NB4 (cell line): ENCODE measurements around the gene TLR4.

ENCODE experiments used
- DNase-seq: peaks from one replicate; pipeline ENCODE4 v3.0.0; 2010; ENCODE audit warnings: low read depth
- H3K4me3 ChIP-seq: one replicate; pipeline ENCODE4 v1.5.1; 2011; ENCODE audit warnings: mild to moderate bottlenecking, low read depth, low read length, moderate library complexity
- CTCF ChIP-seq: IDR thresholded peaks from one replicate; pipeline ENCODE4 v1.5.1; 2012; ENCODE audit warnings: low read depth, low read length
- MAX ChIP-seq: IDR thresholded peaks from 2 replicates; pipeline ENCODE4 v1.6.1; 2011; ENCODE audit warnings: low read depth, low read length
- MYC ChIP-seq: IDR thresholded peaks from 2 replicates; pipeline ENCODE4 v1.6.1; 2011; ENCODE audit warnings: low read depth, low read length
- POLR2A ChIP-seq: IDR thresholded peaks from 2 replicates; pipeline ENCODE4 v1.6.1; 2011; ENCODE audit warnings: mild to moderate bottlenecking; ENCODE audit not compliant: insufficient read length; ENCODE audit errors: extremely low read depth

TLR4 gene

GRCh38 chr9:117704024-117704575 lies at the start of gene TLR4:
Gene TLR4, plus strand, starts transcription at chr9:117704403. Its CDS starts 70 bp downstream, at chr9:117704473.
- peak; percentile 90 for DNase-seq
- H3K4me3 ChIP-seq = peak within 1 kb of the TSS; percentile 76
- TF ChIP-seq MYC = no peak; the same call in 1 of the 2 replicates
- no peak for TF ChIP-seq POLR2A
- TF ChIP-seq CTCF = no peak
- TF ChIP-seq MAX = no peak

GRCh38 chr9:117656002-117656401 lies 48.2 kb upstream of the TLR4 start:
- DNase-seq = no peak
- no peak overlapping the region for H3K4me3 ChIP-seq
- TF ChIP-seq MAX (no peak), POLR2A (no peak), CTCF (no peak), MYC (no peak)

- TF ChIP-seq POLR2A = no peak
- TF ChIP-seq MYC = no peak
- no peak for TF ChIP-seq CTCF
- no peak for TF ChIP-seq MAX
- no peak overlapping the region for H3K4me3 ChIP-seq
- DNase-seq = no peak
Measured at GRCh38 chr9:117662651-117663050, 41.6 kb upstream of the TLR4 start.

GRCh38 chr9:117664419-117664818 lies 39.8 kb upstream of the TLR4 start:
- DNase-seq = no peak
- TF ChIP-seq CTCF (no peak), MYC (no peak), POLR2A (no peak), MAX (no peak)
- H3K4me3 ChIP-seq = no peak overlapping the region

- TF ChIP-seq MAX (no peak), POLR2A (no peak), CTCF (no peak), MYC (no peak)
- no peak for DNase-seq
- H3K4me3 ChIP-seq = no peak overlapping the region
Measured at GRCh38 chr9:117665601-117666385, 38.4 kb upstream of the TLR4 start.
